H9 (cell line): Measurements from ENCODE around the gene MGAT5. TPM values are rescaled to one million over a fixed set of nuclear protein-coding genes. Genes with fewer than 3 reads are reported as not detected.

Experiments used
- DNase-seq: peaks from one replicate; pipeline ENCODE4 v3.0.0-alpha.2; 2017
- H2AFZ ChIP-seq: one replicate; pipeline ENCODE4 v1.6.1; 2013; ENCODE audit warnings: mild to moderate bottlenecking, low read length, control low read depth, moderate library complexity
- H2AK5ac ChIP-seq: 2 replicates; pipeline ENCODE4 v1.6.1; 2013; ENCODE audit warnings: low read length, control low read depth, mixed read lengths; ENCODE audit not compliant: insufficient read length
- H2BK120ac ChIP-seq: one replicate; pipeline ENCODE4 v1.6.1; 2013; ENCODE audit warnings: low read depth, mild to moderate bottlenecking, low read length, control low read depth, inconsistent platforms; ENCODE audit not compliant: poor library complexity, severe bottlenecking
- H2BK12ac ChIP-seq: 2 replicates; pipeline ENCODE4 v1.6.1; 2013; ENCODE audit warnings: low read length, control low read depth, mixed read lengths, low read depth; ENCODE audit not compliant: insufficient read length
- H2BK15ac ChIP-seq: 2 replicates; pipeline ENCODE4 v1.6.1; 2013; ENCODE audit warnings: low read depth, low read length, control low read depth
- H2BK20ac ChIP-seq: one replicate; pipeline ENCODE4 v1.6.1; 2013; ENCODE audit warnings: low read depth, mild to moderate bottlenecking, low read length, control low read depth, inconsistent platforms; ENCODE audit not compliant: poor library complexity, severe bottlenecking
- H2BK5ac ChIP-seq: 2 replicates; pipeline ENCODE4 v1.6.1; 2013; ENCODE audit warnings: low read length, control low read depth, mixed read lengths; ENCODE audit not compliant: insufficient read length
- H3K14ac ChIP-seq: 2 replicates; pipeline ENCODE4 v1.6.1; 2013; ENCODE audit warnings: low read length, control low read depth; ENCODE audit not compliant: insufficient read depth
- H3K18ac ChIP-seq: 2 replicates; pipeline ENCODE4 v1.6.1; 2013; ENCODE audit warnings: low read depth, mild to moderate bottlenecking, mixed read lengths, low read length, control low read depth; ENCODE audit not compliant: insufficient read length
- H3K23ac ChIP-seq: 2 replicates; pipeline ENCODE4 v1.6.1; 2013; ENCODE audit warnings: low read length, control low read depth, mixed read lengths, low read depth; ENCODE audit not compliant: insufficient read length
- H3K23me2 ChIP-seq: 2 replicates; pipeline ENCODE4 v1.6.1; 2013; ENCODE audit warnings: low read depth, mild to moderate bottlenecking, mixed read lengths, low read length, control low read depth; ENCODE audit not compliant: insufficient read length, poor library complexity, severe bottlenecking
- H3K27ac ChIP-seq: 2 replicates; pipeline ENCODE4 v1.5.1; 2013; ENCODE audit warnings: low read length, control low read depth, mixed read lengths, low read depth; ENCODE audit not compliant: insufficient read length
- H3K27me3 ChIP-seq: 2 replicates; pipeline ENCODE4 v1.6.1; 2013; ENCODE audit warnings: low read length, control low read depth, inconsistent platforms; ENCODE audit not compliant: insufficient read depth
- H3K4ac ChIP-seq: 2 replicates; pipeline ENCODE4 v1.6.1; 2013; ENCODE audit warnings: low read depth, mild to moderate bottlenecking, control low read depth, inconsistent platforms, low read length, moderate library complexity
- H3K4me1 ChIP-seq: 2 replicates; pipeline ENCODE4 v1.6.1; 2013; ENCODE audit warnings: low read length, control low read depth, inconsistent platforms; ENCODE audit not compliant: insufficient read depth
- H3K4me2 ChIP-seq: 2 replicates; pipeline ENCODE4 v1.6.1; 2013; ENCODE audit warnings: low read length, control low read depth, mixed read lengths; ENCODE audit not compliant: insufficient read length, insufficient read depth
- H3K56ac ChIP-seq: 2 replicates; pipeline ENCODE4 v1.6.1; 2013; ENCODE audit warnings: low read depth, mild to moderate bottlenecking, mixed read lengths, low read length, control low read depth; ENCODE audit not compliant: insufficient read length
- H3K79me1 ChIP-seq: 2 replicates; pipeline ENCODE4 v1.6.1; 2013; ENCODE audit warnings: low read depth, mild to moderate bottlenecking, moderate library complexity, low read length, control low read depth, inconsistent platforms; ENCODE audit not compliant: insufficient read depth, poor library complexity, severe bottlenecking
- H3K79me2 ChIP-seq: 2 replicates; pipeline ENCODE4 v1.6.1; 2013; ENCODE audit warnings: low read length, control low read depth, inconsistent platforms; ENCODE audit not compliant: insufficient read depth
- H3K9ac ChIP-seq: 2 replicates; pipeline ENCODE4 v1.6.1; 2013; ENCODE audit warnings: low read length, control low read depth, mixed read lengths; ENCODE audit not compliant: insufficient read length; ENCODE audit errors: extremely low read depth
- H3K9me3 ChIP-seq: one replicate; pipeline ENCODE4 v1.6.1; 2013; ENCODE audit warnings: low read depth, low read length, inconsistent platforms; ENCODE audit not compliant: control insufficient read depth
- H3T11ph ChIP-seq: one replicate; pipeline ENCODE4 v1.6.1; 2013; ENCODE audit warnings: mild to moderate bottlenecking, low read length, control low read depth, inconsistent platforms
- H4K20me1 ChIP-seq: one replicate; pipeline ENCODE4 v1.6.1; 2013; ENCODE audit not compliant: control insufficient read depth, insufficient read length, insufficient read depth
- H4K5ac ChIP-seq: 2 replicates; pipeline ENCODE4 v1.6.1; 2013; ENCODE audit warnings: low read depth, mild to moderate bottlenecking, mixed read lengths, low read length, control low read depth; ENCODE audit not compliant: insufficient read length
- H4K8ac ChIP-seq: replicated peaks from 2 replicates; pipeline ENCODE4 v1.6.1; 2013; ENCODE audit warnings: low read length, control low read depth, mixed read lengths, low read depth; ENCODE audit not compliant: insufficient read length
- H4K91ac ChIP-seq: 2 replicates; pipeline ENCODE4 v1.6.1; 2013; ENCODE audit warnings: low read depth, mild to moderate bottlenecking, moderate library complexity, mixed read lengths, low read length, control low read depth; ENCODE audit not compliant: insufficient read length
- H3K27ac Mint-ChIP-seq, 3 experiments: 2 replicates in 2 of 3; 3 replicates in 1 of 3; pipeline ENCODE4 v1.8.0; 2020 to 2021; ENCODE audit warnings: mixed read lengths in 3 of 3, mild to moderate bottlenecking in 1 of 3, moderate library complexity in 1 of 3
- H3K27me3 Mint-ChIP-seq: 2 replicates; pipeline ENCODE4 v1.8.0; 2021; ENCODE audit warnings: low read depth, mild to moderate bottlenecking, moderate library complexity, mixed read lengths
- H3K36me3 Mint-ChIP-seq, 3 experiments: 2 replicates in 2 of 3; 3 replicates in 1 of 3; pipeline ENCODE4 v1.8.0; 2020 to 2021; ENCODE audit warnings: low read depth in 3 of 3, mixed read lengths in 3 of 3; ENCODE audit not compliant: insufficient read depth in 1 of 3
- H3K4me1 Mint-ChIP-seq, 2 experiments: 2 replicates each; pipeline ENCODE4 v1.8.0; 2020; ENCODE audit warnings: mixed read lengths in 2 of 2
- H3K4me3 Mint-ChIP-seq, 2 experiments: 2 replicates in 1 of 2; 3 replicates in 1 of 2; pipeline ENCODE4 v1.8.0; 2020 to 2021; ENCODE audit warnings: mild to moderate bottlenecking in 2 of 2, mixed read lengths in 2 of 2, moderate library complexity in 1 of 2
- H3K9me3 Mint-ChIP-seq, 2 experiments: 2 replicates in 1 of 2; 3 replicates in 1 of 2; pipeline ENCODE4 v1.8.0; 2020; ENCODE audit warnings: mild to moderate bottlenecking in 2 of 2, mixed read lengths in 2 of 2, moderate library complexity in 1 of 2
- WGBS: extraction: QIAGEN DNeasy Blood & Tissue Kit; methylation state at CpG from one replicate; pipeline ENCODE4 v1.1.7; 2013; ENCODE audit warnings: missing lambda C conversion rate, low lambda C conversion rate, mixed read lengths; ENCODE audit not compliant: insufficient read length; ENCODE audit errors: extremely low coverage; 5-methylcytosine and 5-hydroxymethylcytosine counted together
- total RNA-seq: library from RNA; stranded (reverse); gene quantifications from 2 replicates; pipeline ENCODE4 v1.2.1, GENCODE V29; 2021
- TF ChIP-seq, protein P1 (sequence below): fragments of 200-600 bp; sonication (generic); conservative IDR thresholded peaks from 3 replicates; pipeline ENCODE4 v1.8.0; 2021; ENCODE audit warnings: antibody characterized with exemption, mild to moderate bottlenecking

MGAT5 gene
- total RNA-seq, 1 experiment from 2014 or later = 25.7 TPM

DNA sequence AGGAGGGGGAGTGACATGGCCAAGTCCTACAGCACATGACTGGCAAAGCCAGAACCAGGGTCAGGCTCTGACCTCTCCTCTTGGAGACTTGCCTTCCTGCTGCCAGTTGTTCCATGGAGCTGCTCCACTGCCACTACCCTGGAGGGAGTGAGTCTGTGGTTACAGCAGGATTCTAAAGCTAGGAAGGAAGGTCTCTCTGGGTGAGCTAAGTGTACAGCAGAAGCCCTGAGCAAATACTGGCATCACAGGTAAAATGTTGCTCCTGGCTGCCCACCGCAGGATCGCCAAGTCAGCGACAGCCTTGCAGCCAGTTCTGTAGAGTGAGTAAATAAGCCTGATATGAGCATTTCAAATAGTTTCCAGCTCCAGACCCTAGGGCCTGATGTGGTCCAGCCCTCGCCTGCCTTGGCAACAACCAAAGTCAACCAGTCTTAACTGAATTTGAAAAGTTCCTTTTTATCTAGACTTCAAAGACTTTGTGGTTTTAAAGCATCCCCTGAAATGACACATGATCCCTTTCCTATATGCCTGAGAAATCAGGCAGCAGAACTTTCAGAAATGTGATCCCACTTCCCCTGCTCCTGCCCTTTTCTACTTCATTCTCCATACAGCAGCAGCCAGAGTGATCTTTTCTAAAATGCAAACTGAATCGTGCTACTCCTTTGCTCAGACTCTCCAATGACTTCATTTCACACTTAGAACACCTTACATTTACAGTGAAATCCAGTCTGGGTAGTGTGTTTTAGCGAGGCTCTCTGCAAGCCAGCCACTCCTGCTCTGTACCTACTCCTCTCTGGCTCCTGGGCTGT lies 114.3 kb downstream of the MGAT5 start:
- Histone ChIP-seq H3K79me2 (no peaks in the 10 kb centered on the region), H2BK120ac (no peak overlapping the region), H3T11ph (no peak overlapping the region), H3K4me2 (no peak overlapping the region), H3K23me2 (no peaks in the 10 kb centered on the region), H2BK20ac (no peak overlapping the region), H2BK5ac (no peak overlapping the region), H2AFZ (no peak overlapping the region), H4K20me1 (no peaks in the 10 kb centered on the region), H3K18ac (no peak overlapping the region), H3K27ac (no peak overlapping the region), H4K91ac (no peak overlapping the region), H3K4ac (no peak overlapping the region), H3K9me3 (no peaks in the 10 kb centered on the region), H4K5ac (no peak overlapping the region), H3K14ac (no peak overlapping the region; the same call in 1 of the 2 replicates), H2BK12ac (no peak overlapping the region), H3K79me1 (no peaks in the 10 kb centered on the region), H2AK5ac (no peak overlapping the region), H3K56ac (no peak overlapping the region), H4K8ac (no peak overlapping the region), H2BK15ac (no peak overlapping the region), H3K27me3 (no peaks in the 10 kb centered on the region), H3K4me1 (no peaks in the 10 kb centered on the region), H3K9ac (no peak overlapping the region), H3K23ac (no peak overlapping the region)
- no peak for DNase-seq
- Mint-ChIP-seq H3K4me3 (no peak overlapping the region), H3K27me3 (no peaks in the 10 kb centered on the region), H3K36me3 (peaks cover 0 to 8% (median 0%) of the 10 kb centered on the region in 3 experiments; a peak in 3 of 7 replicates), H3K4me1 (peaks cover 2 to 6% of the 10 kb centered on the region in 2 experiments; a peak in 3 of 4 replicates), H3K27ac (no peak overlapping the region), H3K9me3 (no peaks in the 10 kb centered on the region)
- TF ChIP-seq, protein P1, sequence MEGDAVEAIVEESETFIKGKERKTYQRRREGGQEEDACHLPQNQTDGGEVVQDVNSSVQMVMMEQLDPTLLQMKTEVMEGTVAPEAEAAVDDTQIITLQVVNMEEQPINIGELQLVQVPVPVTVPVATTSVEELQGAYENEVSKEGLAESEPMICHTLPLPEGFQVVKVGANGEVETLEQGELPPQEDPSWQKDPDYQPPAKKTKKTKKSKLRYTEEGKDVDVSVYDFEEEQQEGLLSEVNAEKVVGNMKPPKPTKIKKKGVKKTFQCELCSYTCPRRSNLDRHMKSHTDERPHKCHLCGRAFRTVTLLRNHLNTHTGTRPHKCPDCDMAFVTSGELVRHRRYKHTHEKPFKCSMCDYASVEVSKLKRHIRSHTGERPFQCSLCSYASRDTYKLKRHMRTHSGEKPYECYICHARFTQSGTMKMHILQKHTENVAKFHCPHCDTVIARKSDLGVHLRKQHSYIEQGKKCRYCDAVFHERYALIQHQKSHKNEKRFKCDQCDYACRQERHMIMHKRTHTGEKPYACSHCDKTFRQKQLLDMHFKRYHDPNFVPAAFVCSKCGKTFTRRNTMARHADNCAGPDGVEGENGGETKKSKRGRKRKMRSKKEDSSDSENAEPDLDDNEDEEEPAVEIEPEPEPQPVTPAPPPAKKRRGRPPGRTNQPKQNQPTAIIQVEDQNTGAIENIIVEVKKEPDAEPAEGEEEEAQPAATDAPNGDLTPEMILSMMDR = no peak
- no CpG with 5 or more reads among the region's 6 CpGs for WGBS
